Prostate gland (tissue), 2 donors: ENCODE results near the gene OR51T1.

ENCODE experiments used
- POLR2A ChIP-seq: fragments of 450-650 bp; IDR thresholded peaks from one replicate; pipeline ENCODE4 v1.6.1; 2016; ENCODE audit warnings: antibody characterized with exemption, mild to moderate bottlenecking
- POLR2AphosphoS5 ChIP-seq: sonication (generic); formaldehyde crosslinking; IDR thresholded peaks from one replicate; pipeline ENCODE4 v1.6.1; 2017; ENCODE audit warnings: antibody characterized with exemption
- TF ChIP-seq, protein P1 (sequence below), 4 experiments: fragments of 200-600 bp in 2 of 4; fragments of 450-650 bp in 2 of 4; sonication (generic) in 2 of 4; IDR thresholded peaks; 1 replicate in 3 of 4; 2 replicates in 1 of 4; pipeline ENCODE4 v1.5.1; 2016 to 2019; ENCODE audit warnings: antibody characterized with exemption in 4 of 4, mild to moderate bottlenecking in 2 of 4, moderate library complexity in 2 of 4

DNA sequence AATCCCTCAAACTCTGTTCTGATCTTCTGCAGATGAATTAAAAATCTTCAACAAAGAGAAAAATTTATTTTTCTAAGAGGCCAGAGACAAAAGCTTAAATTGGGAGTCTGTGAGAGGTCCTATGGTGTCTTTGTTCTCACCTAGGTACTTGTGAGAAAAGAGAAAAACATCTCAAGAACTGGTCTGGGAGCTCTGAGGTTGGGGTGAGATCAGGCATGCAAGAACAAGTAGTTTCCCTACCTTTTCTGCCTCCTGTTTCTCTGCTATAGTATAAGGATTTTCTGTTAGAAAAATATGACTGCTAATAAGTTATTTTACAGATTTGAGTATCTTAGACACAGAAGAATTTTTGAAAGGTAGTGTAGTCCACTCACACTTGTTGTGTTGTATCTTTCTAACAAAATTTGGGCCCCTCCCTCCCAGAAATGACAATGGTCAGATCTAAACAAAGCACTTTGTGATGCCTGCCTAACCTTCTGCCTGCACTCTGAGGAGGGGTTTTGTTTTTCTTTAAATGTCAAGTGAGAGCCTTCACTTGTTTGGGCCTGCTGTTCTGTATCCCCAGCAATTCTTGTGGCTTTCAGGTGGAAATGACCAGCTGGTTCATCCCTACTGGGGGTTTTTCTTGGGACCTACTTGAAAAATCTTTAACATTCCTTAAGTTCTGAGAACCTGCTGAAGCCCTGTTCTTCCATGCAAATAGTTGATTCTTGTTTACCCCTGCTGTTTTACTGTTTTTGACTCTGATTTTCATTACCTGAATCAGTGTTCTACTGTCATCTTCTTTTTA, 19.1 kb upstream of the OR51T1 start:
- TF ChIP-seq POLR2A (no peak), POLR2AphosphoS5 (no peak)
- TF ChIP-seq, protein P1, sequence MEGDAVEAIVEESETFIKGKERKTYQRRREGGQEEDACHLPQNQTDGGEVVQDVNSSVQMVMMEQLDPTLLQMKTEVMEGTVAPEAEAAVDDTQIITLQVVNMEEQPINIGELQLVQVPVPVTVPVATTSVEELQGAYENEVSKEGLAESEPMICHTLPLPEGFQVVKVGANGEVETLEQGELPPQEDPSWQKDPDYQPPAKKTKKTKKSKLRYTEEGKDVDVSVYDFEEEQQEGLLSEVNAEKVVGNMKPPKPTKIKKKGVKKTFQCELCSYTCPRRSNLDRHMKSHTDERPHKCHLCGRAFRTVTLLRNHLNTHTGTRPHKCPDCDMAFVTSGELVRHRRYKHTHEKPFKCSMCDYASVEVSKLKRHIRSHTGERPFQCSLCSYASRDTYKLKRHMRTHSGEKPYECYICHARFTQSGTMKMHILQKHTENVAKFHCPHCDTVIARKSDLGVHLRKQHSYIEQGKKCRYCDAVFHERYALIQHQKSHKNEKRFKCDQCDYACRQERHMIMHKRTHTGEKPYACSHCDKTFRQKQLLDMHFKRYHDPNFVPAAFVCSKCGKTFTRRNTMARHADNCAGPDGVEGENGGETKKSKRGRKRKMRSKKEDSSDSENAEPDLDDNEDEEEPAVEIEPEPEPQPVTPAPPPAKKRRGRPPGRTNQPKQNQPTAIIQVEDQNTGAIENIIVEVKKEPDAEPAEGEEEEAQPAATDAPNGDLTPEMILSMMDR (IDR thresholded peaks at IDR 0.05): no peak
